ENCODE results near the gene SPACA7.
"Not testable (repeated sequence)": the region's sequence is repeated elsewhere in the genome, so short reads cannot be mapped to it uniquely, and the experiment has no call there.

The SPACA7 gene

DNA sequence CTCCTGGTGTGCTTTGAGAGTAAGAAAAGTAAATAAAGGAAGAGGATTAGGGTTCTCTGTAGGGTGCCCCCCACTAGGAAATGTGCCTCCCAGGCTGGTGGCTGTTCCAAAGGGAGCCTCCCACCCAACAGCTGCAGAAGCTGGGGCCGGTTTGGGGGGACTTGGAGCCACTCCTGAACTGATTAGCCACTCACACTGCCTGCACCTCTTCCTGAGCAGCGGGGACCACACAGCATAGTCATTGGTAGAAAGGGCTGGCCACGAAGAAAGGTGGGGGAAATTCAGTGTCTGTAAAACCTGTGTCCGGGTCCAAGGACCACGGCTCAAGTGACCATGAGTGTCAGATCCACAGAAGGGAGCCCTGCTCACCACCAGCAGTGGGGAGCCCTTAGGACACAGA lies 55.6 kb downstream of the SPACA7 start:
- no peak for ATAC-seq

DNA sequence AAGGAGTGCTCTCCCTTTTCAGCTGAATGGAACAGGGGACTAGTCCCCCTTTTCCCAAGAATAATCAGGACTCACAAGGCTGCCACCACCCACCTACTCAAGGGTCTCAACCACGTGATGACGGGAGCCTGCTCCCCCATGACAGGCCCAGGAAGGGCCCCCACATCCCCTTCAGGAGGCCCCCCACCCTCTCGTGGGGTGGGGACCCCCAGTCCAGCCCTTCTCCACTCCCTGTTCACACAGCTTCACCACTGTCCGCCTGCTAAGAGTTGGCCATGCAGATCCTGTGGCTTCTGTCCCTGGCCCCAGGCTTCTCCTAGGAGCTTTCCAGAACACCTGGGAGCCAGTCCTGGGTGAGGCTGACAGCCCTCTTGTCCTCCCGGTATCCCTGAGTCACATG lies 56.6 kb downstream of the SPACA7 start:
- not testable (repeated sequence) for ATAC-seq

- not testable (repeated sequence) for ATAC-seq
Measured at GRCh38 chr13:112433517-112433916, 57.4 kb downstream of the SPACA7 start.

- no peak for ATAC-seq
Measured at GRCh38 chr13:112434032-112434431, 57.9 kb downstream of the SPACA7 start.

- ATAC-seq: no peak
Measured at GRCh38 chr13:112434937-112435523, 58.9 kb downstream of the SPACA7 start.

DNA sequence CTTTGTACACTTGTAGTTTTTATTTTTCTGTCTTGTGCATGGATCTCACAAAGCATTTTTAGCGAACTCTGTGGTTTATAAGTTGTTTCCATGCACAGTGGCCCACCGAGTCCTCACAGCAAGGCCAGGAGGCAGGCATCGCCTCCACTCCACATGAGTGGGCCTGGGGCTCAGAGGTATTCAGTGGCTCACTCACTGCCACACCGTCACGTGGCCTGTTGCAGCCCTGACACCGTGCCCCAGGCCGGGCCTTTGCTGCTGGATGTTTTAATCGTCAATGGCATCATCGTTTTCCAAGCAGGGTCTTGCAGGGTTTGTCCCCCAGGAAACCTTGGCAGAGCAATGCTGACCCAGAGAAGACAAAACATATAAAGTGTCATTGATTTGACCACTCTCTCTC lies 59.8 kb downstream of the SPACA7 start:
- ATAC-seq: no peak

DNA sequence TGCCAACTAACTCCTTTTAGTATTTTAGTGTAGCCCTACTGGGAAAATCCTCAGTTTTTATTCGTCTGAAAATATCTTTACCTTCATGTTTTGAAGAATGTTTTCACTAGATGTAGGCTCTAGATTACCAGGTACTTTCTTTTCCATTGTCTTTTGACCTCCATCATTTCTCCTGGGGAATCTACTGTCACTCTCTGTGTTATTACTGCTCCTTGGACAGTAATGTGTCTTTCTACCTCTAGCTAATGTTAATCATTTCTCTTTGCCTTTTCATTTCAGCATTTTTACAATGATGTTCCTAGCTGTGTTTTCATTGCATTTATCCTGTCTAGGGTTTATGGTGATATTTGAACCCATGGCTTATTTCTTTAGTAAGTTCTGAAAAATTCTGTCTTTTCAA lies 61.9 kb downstream of the SPACA7 start:
- no peak for ATAC-seq

DNA sequence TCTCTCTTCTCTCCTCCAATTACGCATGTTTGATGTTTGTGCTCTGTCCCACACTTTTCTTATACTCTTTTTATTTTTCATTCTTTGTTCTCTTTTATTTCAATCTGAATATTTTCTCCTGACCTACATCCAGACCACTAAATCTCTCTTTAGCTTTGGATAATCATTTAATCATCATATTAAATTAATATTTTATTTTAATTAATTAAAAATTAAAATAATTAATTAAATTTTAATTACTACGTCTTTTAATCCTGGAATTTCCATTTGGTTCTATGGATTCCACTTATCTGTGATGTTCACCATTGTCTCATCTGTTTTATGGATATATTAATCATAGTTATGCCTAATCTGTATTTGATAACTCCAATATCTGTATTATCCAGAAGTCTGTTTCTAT lies 62.4 kb downstream of the SPACA7 start:
- no peak for ATAC-seq

- no peak for ATAC-seq
Measured at GRCh38 chr13:112441226-112441625, 65.1 kb downstream of the SPACA7 start.

DNA sequence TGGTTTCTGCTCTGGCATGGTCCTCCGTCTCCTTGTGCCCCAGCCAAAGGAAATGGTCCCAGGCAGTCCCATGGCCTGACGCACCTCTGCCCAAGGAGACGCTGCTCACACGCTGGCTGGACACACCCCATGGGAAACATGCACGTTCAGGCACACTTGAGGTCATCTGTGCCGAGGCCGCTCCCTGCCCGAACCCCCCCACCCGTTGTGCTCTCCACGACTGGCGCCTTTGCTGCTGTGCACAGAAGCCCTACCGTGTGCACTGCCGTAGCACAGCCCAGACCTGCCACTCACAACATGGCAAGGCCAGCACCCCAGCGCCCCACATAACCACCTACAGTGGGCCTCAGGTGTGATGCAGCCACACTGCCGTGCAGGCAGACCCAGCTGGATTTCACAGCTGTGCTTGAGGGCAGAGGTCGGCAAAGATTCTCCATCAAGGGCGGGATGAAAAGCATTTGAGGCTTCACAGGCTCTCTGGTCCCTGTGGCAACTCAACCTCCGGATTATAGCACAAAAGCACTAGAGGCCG lies 65.7 kb downstream of the SPACA7 start:
- ATAC-seq: no peak

GRCh38 chr13:112442483-112443090 lies 66.4 kb downstream of the SPACA7 start:
- no peak for ATAC-seq

- ATAC-seq: no peak
Measured at GRCh38 chr13:112443191-112443994, 67.2 kb downstream of the SPACA7 start.

DNA sequence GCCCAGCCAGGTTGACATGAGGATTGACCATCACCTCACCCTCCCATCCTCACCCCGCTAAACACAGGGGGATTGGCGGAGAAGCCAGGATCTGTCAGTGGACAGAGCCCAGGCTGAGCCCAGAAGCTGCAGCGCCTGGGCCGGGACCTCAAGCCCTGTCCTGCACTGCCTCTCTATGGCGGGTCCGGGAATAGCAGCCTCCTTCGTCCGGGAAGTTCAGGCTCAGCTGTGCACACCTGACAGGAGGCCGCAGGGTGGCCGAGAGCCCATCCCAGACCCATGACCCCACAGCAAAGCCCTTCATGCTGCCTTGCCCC lies 67.8 kb downstream of the SPACA7 start:
- ATAC-seq: no peak

- no peak for ATAC-seq
Measured at GRCh38 chr13:112444416-112445399, 68.6 kb downstream of the SPACA7 start.

DNA sequence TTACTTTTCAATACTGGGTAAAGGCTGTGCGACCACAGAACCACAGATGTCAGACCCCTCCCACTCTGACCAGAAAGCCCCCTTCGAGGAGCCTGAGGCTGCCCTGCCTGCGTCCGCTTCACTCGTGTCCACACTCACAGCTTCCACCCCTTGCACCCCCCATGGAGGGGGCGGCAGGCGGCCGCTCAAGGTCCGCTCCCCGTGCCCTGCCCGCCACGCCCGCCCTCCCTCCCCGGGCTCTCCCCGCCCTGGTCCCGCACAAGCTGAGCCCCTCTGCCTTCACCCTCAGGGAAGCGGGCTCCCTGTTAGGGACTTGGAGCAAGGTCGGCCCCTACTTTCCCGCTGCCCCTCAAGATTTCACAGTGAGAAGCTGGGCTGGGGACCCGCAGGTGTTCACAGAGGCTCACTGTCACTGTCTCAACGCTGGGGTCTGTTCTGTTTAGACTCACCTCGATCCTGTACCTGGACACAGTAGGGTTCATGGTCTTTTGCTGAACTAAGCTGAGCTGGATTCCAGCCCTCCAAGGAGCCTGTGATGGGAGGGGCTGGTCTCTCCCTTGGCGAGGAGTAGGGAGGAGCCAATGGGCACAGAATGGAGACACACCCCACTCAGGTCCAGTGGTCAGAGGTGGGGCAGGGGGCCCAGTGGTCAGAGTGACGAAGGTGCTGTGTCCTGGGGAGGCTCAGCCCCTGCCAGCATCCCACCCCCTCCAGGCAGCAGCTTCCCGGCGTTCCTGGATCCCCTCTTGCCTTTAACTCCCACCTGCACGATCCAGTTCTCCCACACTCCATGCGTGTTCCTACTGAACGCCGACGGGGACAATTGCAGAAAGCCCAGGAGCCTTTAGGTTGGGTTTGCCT lies 69.5 kb downstream of the SPACA7 start:
- no peak for ATAC-seq

DNA sequence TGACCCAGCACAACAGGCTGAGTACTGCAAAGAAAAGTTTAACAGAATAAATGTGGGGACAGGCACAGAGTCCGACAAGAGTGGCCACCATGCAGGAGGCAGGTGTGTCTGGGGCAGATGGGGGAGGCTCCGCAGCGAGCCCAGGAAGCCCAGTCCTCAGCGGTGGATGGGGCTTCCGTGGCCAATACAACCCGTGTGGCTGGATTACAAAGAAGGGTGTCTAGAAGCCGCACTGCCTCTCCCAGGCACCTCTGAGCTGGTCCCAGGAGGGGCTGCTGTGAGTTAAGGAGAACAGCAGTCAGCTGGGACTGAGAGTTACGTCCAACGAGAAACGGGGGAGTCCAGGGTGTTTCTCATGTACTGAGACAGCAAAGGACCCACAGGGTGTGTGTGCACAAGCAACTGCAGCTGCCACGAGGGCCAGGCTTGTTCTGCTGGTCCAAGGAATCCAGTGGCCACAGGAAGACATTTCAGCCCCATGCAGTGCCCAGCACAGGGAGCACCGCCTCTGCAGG lies 70.2 kb downstream of the SPACA7 start:
- ATAC-seq: no peak

DNA sequence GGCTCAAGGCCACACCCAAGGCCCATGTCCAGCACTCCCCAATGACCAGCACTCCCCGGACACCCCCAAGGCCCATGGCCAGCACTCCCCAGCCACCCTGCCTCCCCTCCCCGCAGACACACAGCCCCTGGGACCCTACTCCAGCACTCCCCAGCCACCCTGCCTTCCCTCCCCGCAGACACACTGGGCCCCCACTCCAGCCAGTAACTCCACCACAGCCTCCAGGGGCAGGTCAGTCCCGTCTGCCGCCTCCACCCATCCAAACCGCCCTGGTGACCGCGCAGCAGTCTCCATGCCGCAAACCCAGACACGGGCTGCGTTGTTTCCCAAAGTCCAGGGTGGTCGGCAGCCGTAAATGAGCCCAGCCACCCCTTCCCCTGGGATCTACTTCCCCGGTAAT lies 70.7 kb downstream of the SPACA7 start:
- no peak for ATAC-seq

GRCh38 chr13:112447306-112447705 lies 71.2 kb downstream of the SPACA7 start:
- ATAC-seq: no peak

DNA sequence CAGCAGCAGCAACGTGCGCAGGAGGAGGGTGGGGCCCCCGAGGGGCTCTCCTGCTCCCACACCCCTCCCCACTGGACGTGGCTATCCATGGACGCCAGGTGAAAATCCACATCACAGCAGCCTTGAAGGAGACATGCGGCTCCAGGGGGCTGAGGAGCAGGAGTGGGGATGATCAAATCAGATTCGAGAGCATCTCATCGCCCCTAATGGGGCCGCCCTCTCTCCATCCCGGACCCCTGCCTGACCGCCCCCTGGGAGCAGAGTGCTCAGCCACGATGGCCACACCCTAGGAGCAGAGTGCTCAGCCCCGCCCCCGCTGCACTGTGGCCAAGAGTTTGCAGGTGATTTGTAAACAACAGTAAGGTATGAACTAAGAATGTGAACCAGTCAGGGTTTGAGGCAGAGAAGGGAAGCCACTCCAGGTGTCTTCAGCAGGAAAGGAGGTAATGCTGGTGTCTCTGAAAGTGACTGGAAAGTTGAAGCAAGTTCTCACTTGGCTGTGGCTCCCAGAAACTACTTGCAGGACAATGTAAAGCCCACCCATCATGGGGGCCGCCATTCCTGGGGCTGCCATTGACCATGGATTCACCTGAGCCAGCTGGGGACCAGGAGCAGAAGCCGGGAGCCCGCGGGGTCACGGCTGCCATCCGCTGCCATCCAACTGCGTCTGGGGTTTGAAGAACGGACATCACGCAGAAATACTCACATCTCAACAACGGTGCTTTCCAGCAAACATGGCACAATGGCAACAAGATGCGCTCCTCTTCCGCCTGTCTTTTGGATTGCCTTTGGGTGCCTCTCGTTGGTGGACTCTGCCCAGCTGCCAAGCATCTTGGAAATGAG lies 71.8 kb downstream of the SPACA7 start:
- ATAC-seq: no peak
